Endothelial cell (in vitro differentiated cells): ENCODE measurements around the gene NAA16. TPM values are rescaled to one million over a fixed set of nuclear protein-coding genes. Genes with fewer than 3 reads are reported as not detected.

Experiments used
- DNase-seq: peaks from one replicate; pipeline ENCODE4 v3.0.0; 2021; ENCODE audit warnings: low spot score
- H3K27ac Mint-ChIP-seq: one replicate; pipeline ENCODE4 v1.8.0; 2021; ENCODE audit warnings: mixed read lengths, inconsistent platforms; ENCODE audit not compliant: unreplicated experiment
- H3K27me3 Mint-ChIP-seq: one replicate; pipeline ENCODE4 v1.8.0; 2021; ENCODE audit warnings: mild to moderate bottlenecking, moderate library complexity, mixed read lengths, inconsistent platforms; ENCODE audit not compliant: unreplicated experiment
- H3K36me3 Mint-ChIP-seq: one replicate; pipeline ENCODE4 v1.8.0; 2021; ENCODE audit warnings: mild to moderate bottlenecking, low read depth, mixed read lengths, inconsistent platforms; ENCODE audit not compliant: unreplicated experiment
- H3K4me1 Mint-ChIP-seq: one replicate; pipeline ENCODE4 v1.8.0; 2021; ENCODE audit warnings: mild to moderate bottlenecking, mixed read lengths, inconsistent platforms; ENCODE audit not compliant: unreplicated experiment
- H3K4me3 Mint-ChIP-seq: one replicate; pipeline ENCODE4 v1.8.0; 2021; ENCODE audit warnings: mild to moderate bottlenecking, mixed read lengths, inconsistent platforms; ENCODE audit not compliant: unreplicated experiment
- H3K9me3 Mint-ChIP-seq: one replicate; pipeline ENCODE4 v1.8.0; 2021; ENCODE audit warnings: mixed read lengths, inconsistent platforms; ENCODE audit not compliant: unreplicated experiment
- CTCF ChIP-seq: fragments of 200-600 bp; sonication (generic); IDR thresholded peaks from one replicate; pipeline ENCODE4 v1.5.0; 2021; ENCODE audit warnings: antibody characterized with exemption; ENCODE audit not compliant: unreplicated experiment
- total RNA-seq: library from RNA; stranded (reverse); fragmentation: NEBNext Ultra II Directional; extraction: Animal tissue kit (Norgen Biotek cat#: 25700); gene quantifications from one replicate; pipeline ENCODE4 v1.2.1, GENCODE V29; 2021; ENCODE audit not compliant: unreplicated experiment

The NAA16 gene
- total RNA-seq, 1 donor from 2014 or later = 23.6 TPM

GRCh38 chr13:41383386-41383785 is 72.3 kb downstream of the NAA16 start:
- no peak overlapping the region for H3K4me3 Mint-ChIP-seq
- no peak for TF ChIP-seq CTCF
- no peaks in the 10 kb centered on the region for H3K36me3 Mint-ChIP-seq
- H3K27ac Mint-ChIP-seq = no peak overlapping the region
- DNase-seq = no peak
- peaks cover 3% of the 10 kb centered on the region for H3K27me3 Mint-ChIP-seq
- peaks cover 3% of the 10 kb centered on the region for H3K4me1 Mint-ChIP-seq
- no peaks in the 10 kb centered on the region for H3K9me3 Mint-ChIP-seq

- peaks cover 3% of the 10 kb centered on the region for H3K27me3 Mint-ChIP-seq
- H3K9me3 Mint-ChIP-seq = no peaks in the 10 kb centered on the region
- TF ChIP-seq CTCF = peak; percentile 61
- no peak overlapping the region for H3K4me3 Mint-ChIP-seq
- peaks cover 3% of the 10 kb centered on the region for H3K4me1 Mint-ChIP-seq
- DNase-seq = no peak
- H3K36me3 Mint-ChIP-seq = no peaks in the 10 kb centered on the region
- no peak overlapping the region for H3K27ac Mint-ChIP-seq
Observed at GRCh38 chr13:41384749-41385503, 73.9 kb downstream of the NAA16 start.

GRCh38 chr13:41386211-41386610 is 75.1 kb downstream of the NAA16 start:
- DNase-seq = no peak
- H3K27ac Mint-ChIP-seq = no peak overlapping the region
- H3K4me1 Mint-ChIP-seq = peaks cover 3% of the 10 kb centered on the region
- no peak for TF ChIP-seq CTCF
- no peak overlapping the region for H3K4me3 Mint-ChIP-seq
- no peaks in the 10 kb centered on the region for H3K9me3 Mint-ChIP-seq
- peaks cover 3% of the 10 kb centered on the region for H3K27me3 Mint-ChIP-seq
- no peaks in the 10 kb centered on the region for H3K36me3 Mint-ChIP-seq

- Mint-ChIP-seq H3K9me3 (no peaks in the 10 kb centered on the region), H3K4me3 (no peak overlapping the region), H3K27ac (no peak overlapping the region), H3K36me3 (no peaks in the 10 kb centered on the region), H3K27me3 (peaks cover 2% of the 10 kb centered on the region), H3K4me1 (peaks cover 3% of the 10 kb centered on the region)
- TF ChIP-seq CTCF = no peak
- no peak for DNase-seq
Observed at GRCh38 chr13:41387576-41387975, 76.5 kb downstream of the NAA16 start.

GRCh38 chr13:41388143-41388881 is 77.2 kb downstream of the NAA16 start:
- no peak for DNase-seq
- Mint-ChIP-seq H3K27me3 (peaks cover 2% of the 10 kb centered on the region), H3K36me3 (no peaks in the 10 kb centered on the region), H3K4me1 (peaks cover 3% of the 10 kb centered on the region), H3K4me3 (no peak overlapping the region), H3K9me3 (no peaks in the 10 kb centered on the region), H3K27ac (no peak overlapping the region)
- no peak for TF ChIP-seq CTCF
